Progenitor cell of endocrine pancreas (in vitro differentiated cells): ENCODE results near the gene TPCN2. TPM values are rescaled to one million over a fixed set of nuclear protein-coding genes. Genes with fewer than 3 reads are reported as not detected.

Source experiments
- DNase-seq: peaks from one replicate; pipeline ENCODE4 v3.0.0; 2021; ENCODE audit warnings: low spot score; ENCODE audit not compliant: unreplicated experiment
- H3K27ac Mint-ChIP-seq: 2 replicates; pipeline ENCODE4 v1.8.0; 2021; ENCODE audit warnings: mild to moderate bottlenecking, moderate library complexity, mixed read lengths
- H3K27me3 Mint-ChIP-seq: 2 replicates; pipeline ENCODE4 v1.8.0; 2021; ENCODE audit warnings: mixed read lengths
- H3K36me3 Mint-ChIP-seq: 2 replicates; pipeline ENCODE4 v1.8.0; 2022; ENCODE audit warnings: mixed read lengths; ENCODE audit not compliant: insufficient read depth
- H3K4me1 Mint-ChIP-seq: 2 replicates; pipeline ENCODE4 v1.8.0; 2021; ENCODE audit warnings: low read depth, mixed read lengths
- H3K4me3 Mint-ChIP-seq: 2 replicates; pipeline ENCODE4 v1.8.0; 2021; ENCODE audit warnings: low read depth, mild to moderate bottlenecking, moderate library complexity, mixed read lengths
- H3K9me3 Mint-ChIP-seq: 2 replicates; pipeline ENCODE4 v1.8.0; 2021; ENCODE audit warnings: low read depth, mixed read lengths
- CTCF ChIP-seq: fragments of 200-600 bp; sonication (generic); IDR thresholded peaks from one replicate; pipeline ENCODE4 v1.5.0; 2021; ENCODE audit warnings: antibody characterized with exemption, mild to moderate bottlenecking; ENCODE audit not compliant: unreplicated experiment
- total RNA-seq: library from RNA; stranded (reverse); gene quantifications from 2 replicates; pipeline ENCODE4 v1.2.1, GENCODE V29; 2021

Gene TPCN2
- total RNA-seq, 1 donor from 2014 or later = 19.7 TPM

GRCh38 chr11:69083531-69084247, 35.0 kb downstream of the TPCN2 start:
- peaks cover 2% of the 10 kb centered on the region for H3K4me1 Mint-ChIP-seq
- H3K4me3 Mint-ChIP-seq = no peak overlapping the region
- no peaks in the 10 kb centered on the region for H3K27me3 Mint-ChIP-seq
- peaks cover 2% of the 10 kb centered on the region for H3K36me3 Mint-ChIP-seq
- no peaks in the 10 kb centered on the region for H3K9me3 Mint-ChIP-seq
- no peak overlapping the region for H3K27ac Mint-ChIP-seq
- no peak for DNase-seq
- no peak for TF ChIP-seq CTCF

GRCh38 chr11:69084371-69084770, 35.6 kb downstream of the TPCN2 start:
- Mint-ChIP-seq H3K27me3 (no peaks in the 10 kb centered on the region), H3K4me3 (no peak overlapping the region), H3K27ac (no peak overlapping the region), H3K36me3 (peaks cover 2% of the 10 kb centered on the region), H3K9me3 (no peaks in the 10 kb centered on the region), H3K4me1 (peaks cover 2% of the 10 kb centered on the region)
- TF ChIP-seq CTCF = no peak
- DNase-seq = no peak

- H3K27ac Mint-ChIP-seq = no peak overlapping the region
- no peak for TF ChIP-seq CTCF
- H3K36me3 Mint-ChIP-seq = peaks cover 4% of the 10 kb centered on the region
- H3K27me3 Mint-ChIP-seq = no peaks in the 10 kb centered on the region
- no peak for DNase-seq
- H3K9me3 Mint-ChIP-seq = no peaks in the 10 kb centered on the region
- H3K4me3 Mint-ChIP-seq = no peak overlapping the region
- peaks cover 2% of the 10 kb centered on the region for H3K4me1 Mint-ChIP-seq
Measured at GRCh38 chr11:69085490-69086095, 36.9 kb downstream of the TPCN2 start.

GRCh38 chr11:69086152-69087132, 37.7 kb downstream of the TPCN2 start:
- peaks cover 2% of the 10 kb centered on the region for H3K4me1 Mint-ChIP-seq
- TF ChIP-seq CTCF = no peak
- no peaks in the 10 kb centered on the region for H3K27me3 Mint-ChIP-seq
- DNase-seq = no peak
- no peak overlapping the region for H3K27ac Mint-ChIP-seq
- peaks cover 4% of the 10 kb centered on the region for H3K36me3 Mint-ChIP-seq
- no peaks in the 10 kb centered on the region for H3K9me3 Mint-ChIP-seq
- H3K4me3 Mint-ChIP-seq = no peak overlapping the region

- no peak for DNase-seq
- Mint-ChIP-seq H3K4me1 (peaks cover 2% of the 10 kb centered on the region), H3K36me3 (peaks cover 4% of the 10 kb centered on the region), H3K27ac (no peak overlapping the region), H3K9me3 (no peaks in the 10 kb centered on the region), H3K27me3 (no peaks in the 10 kb centered on the region), H3K4me3 (no peak overlapping the region)
- TF ChIP-seq CTCF = no peak
Measured at GRCh38 chr11:69087133-69087524, 38.4 kb downstream of the TPCN2 start.
